T-helper 1 cell treated with Interleukin-12 subunit alpha and Interleukin-12 subunit beta and Interleukin-4 antibody, amounts not matched to agents 30 ng/mL and 1 ng/mL, for 36 hours (primary cell): ENCODE results near the gene CAPN5. TPM values are rescaled to one million over a fixed set of nuclear protein-coding genes. Genes with fewer than 3 reads are reported as not detected.

Source experiments
- intact Hi-C: fragments of 100-400 bp; cut with micrococcal nuclease; formaldehyde crosslinking; loops from one replicate; pipeline ENCODE4 v1.15.1; 2024
- total RNA-seq: library from RNA; stranded (reverse); gene quantifications from 2 replicates; pipeline ENCODE4 v1.2.3, GENCODE V29; 2022

Gene CAPN5
- total RNA-seq, 1 donor from 2014 or later: 0.27 TPM

- intact Hi-C loops: loop anchor here (1.0 to 2.0 kb wide), 4 partner anchors 37 to 491 kb away; no protein-coding TSS in a partner anchor
Measured at GRCh38 chr11:77127920-77128691, 61.3 kb downstream of the CAPN5 start, which contains the start of gene MYO7A. MYO7A (plus strand) TSS chr11:77128246; CDS start chr11:77130635, 2,389 bp downstream.

- intact Hi-C loops: no loop called here
Measured at GRCh38 chr11:77129069-77129841, 62.5 kb downstream of the CAPN5 start.

- intact Hi-C loops: no loop called here
Measured at GRCh38 chr11:77129842-77130756, 63.3 kb downstream of the CAPN5 start.

- intact Hi-C loops: no loop called here
Measured at GRCh38 chr11:77130763-77131513, 64.2 kb downstream of the CAPN5 start.

GRCh38 chr11:77131560-77131959 lies 64.8 kb downstream of the CAPN5 start:
- intact Hi-C loops: no loop called here

- intact Hi-C loops: no loop called here
Measured at GRCh38 chr11:77135069-77135468, 68.3 kb downstream of the CAPN5 start.

GRCh38 chr11:77136074-77136473 lies 69.3 kb downstream of the CAPN5 start:
- intact Hi-C loops: no loop called here

GRCh38 chr11:77136784-77137420 lies 70.1 kb downstream of the CAPN5 start:
- intact Hi-C loops: no loop called here

GRCh38 chr11:77137421-77137820 lies 70.7 kb downstream of the CAPN5 start:
- intact Hi-C loops: no loop called here

- intact Hi-C loops: no loop called here
Measured at GRCh38 chr11:77138106-77138649, 71.4 kb downstream of the CAPN5 start.

GRCh38 chr11:77139201-77139600 lies 72.4 kb downstream of the CAPN5 start:
- intact Hi-C loops: no loop called here

GRCh38 chr11:77140231-77140851 lies 73.6 kb downstream of the CAPN5 start:
- intact Hi-C loops: no loop called here

- intact Hi-C loops: no loop called here
Measured at GRCh38 chr11:77141034-77141433, 74.3 kb downstream of the CAPN5 start.

GRCh38 chr11:77141475-77141874 lies 74.7 kb downstream of the CAPN5 start:
- intact Hi-C loops: no loop called here

GRCh38 chr11:77142091-77142975 lies 75.6 kb downstream of the CAPN5 start:
- intact Hi-C loops: loop anchor here (1.0 kb wide), 1 partner anchor 10 kb away; no protein-coding TSS in a partner anchor

GRCh38 chr11:77143405-77144020 lies 76.7 kb downstream of the CAPN5 start:
- intact Hi-C loops: no loop called here

GRCh38 chr11:77144196-77144856 lies 77.6 kb downstream of the CAPN5 start:
- intact Hi-C loops: no loop called here
